Effector CD4-positive, alpha-beta T cell (primary cell): ENCODE data around the gene TP73.

ENCODE experiments used
- DNase-seq: peaks from one replicate; pipeline ENCODE4 v3.0.0-alpha.2; 2020

Gene TP73

GRCh38 chr1:3636080-3636479 is 16.2 kb upstream of the TP73 start:
- no peak for DNase-seq

- no peak for DNase-seq
Observed at GRCh38 chr1:3636531-3636930, 15.8 kb upstream of the TP73 start.

- DNase-seq: no peak
Observed at GRCh38 chr1:3638027-3638426, 14.3 kb upstream of the TP73 start.

GRCh38 chr1:3638676-3639075 is 13.6 kb upstream of the TP73 start:
- no peak for DNase-seq

- no peak for DNase-seq
Observed at GRCh38 chr1:3639397-3639911, 12.9 kb upstream of the TP73 start.

GRCh38 chr1:3640121-3640837 is 12.0 kb upstream of the TP73 start:
- DNase-seq: no peak

- no peak for DNase-seq
Observed at GRCh38 chr1:3641046-3641760, 11.1 kb upstream of the TP73 start.

GRCh38 chr1:3641816-3642215 is 10.5 kb upstream of the TP73 start:
- DNase-seq: no peak

- no peak for DNase-seq
Observed at GRCh38 chr1:3642919-3643675, 9.2 kb upstream of the TP73 start.

GRCh38 chr1:3644273-3644672 is 8.0 kb upstream of the TP73 start:
- DNase-seq: no peak

- DNase-seq: no peak
Observed at GRCh38 chr1:3645247-3645646, 7.1 kb upstream of the TP73 start.

GRCh38 chr1:3645666-3646355 is 6.5 kb upstream of the TP73 start:
- no peak for DNase-seq

GRCh38 chr1:3646596-3646995 is 5.7 kb upstream of the TP73 start:
- DNase-seq: no peak

GRCh38 chr1:3649342-3650247 is 2.7 kb upstream of the TP73 start, which contains the start of gene WRAP73:
Gene WRAP73, minus strand, starts transcription at chr1:3650103. Its CDS starts 104 bp downstream, at chr1:3649999.
- DNase-seq: peak; percentile 83

- no peak for DNase-seq
Observed at GRCh38 chr1:3650248-3651025, 1.9 kb upstream of the TP73 start.

GRCh38 chr1:3651026-3651929 is 1.0 kb upstream of the TP73 start:
- DNase-seq: no peak

GRCh38 chr1:3652548-3653285 is 401 bp downstream of the TP73 start:
- DNase-seq: no peak

GRCh38 chr1:3653286-3653618 is 936 bp downstream of the TP73 start:
- no peak for DNase-seq
